Lower leg skin (tissue), 3 donors: Measurements from ENCODE around the gene ERO1A.

Experiments used
- POLR2A ChIP-seq, 2 donors: fragments of 450-650 bp; IDR thresholded peaks; one replicate each; pipeline ENCODE4 v1.6.1; 2016 to 2017; ENCODE audit warnings: antibody characterized with exemption in 2 of 2, mild to moderate bottlenecking in 1 of 2, moderate library complexity in 1 of 2
- TF ChIP-seq, protein P1 (sequence below), 3 donors: fragments of 450-650 bp; IDR thresholded peaks; one replicate each; pipeline ENCODE4 v1.5.1; 2016; ENCODE audit warnings: antibody characterized with exemption in 3 of 3, mild to moderate bottlenecking in 3 of 3, moderate library complexity in 2 of 3

DNA sequence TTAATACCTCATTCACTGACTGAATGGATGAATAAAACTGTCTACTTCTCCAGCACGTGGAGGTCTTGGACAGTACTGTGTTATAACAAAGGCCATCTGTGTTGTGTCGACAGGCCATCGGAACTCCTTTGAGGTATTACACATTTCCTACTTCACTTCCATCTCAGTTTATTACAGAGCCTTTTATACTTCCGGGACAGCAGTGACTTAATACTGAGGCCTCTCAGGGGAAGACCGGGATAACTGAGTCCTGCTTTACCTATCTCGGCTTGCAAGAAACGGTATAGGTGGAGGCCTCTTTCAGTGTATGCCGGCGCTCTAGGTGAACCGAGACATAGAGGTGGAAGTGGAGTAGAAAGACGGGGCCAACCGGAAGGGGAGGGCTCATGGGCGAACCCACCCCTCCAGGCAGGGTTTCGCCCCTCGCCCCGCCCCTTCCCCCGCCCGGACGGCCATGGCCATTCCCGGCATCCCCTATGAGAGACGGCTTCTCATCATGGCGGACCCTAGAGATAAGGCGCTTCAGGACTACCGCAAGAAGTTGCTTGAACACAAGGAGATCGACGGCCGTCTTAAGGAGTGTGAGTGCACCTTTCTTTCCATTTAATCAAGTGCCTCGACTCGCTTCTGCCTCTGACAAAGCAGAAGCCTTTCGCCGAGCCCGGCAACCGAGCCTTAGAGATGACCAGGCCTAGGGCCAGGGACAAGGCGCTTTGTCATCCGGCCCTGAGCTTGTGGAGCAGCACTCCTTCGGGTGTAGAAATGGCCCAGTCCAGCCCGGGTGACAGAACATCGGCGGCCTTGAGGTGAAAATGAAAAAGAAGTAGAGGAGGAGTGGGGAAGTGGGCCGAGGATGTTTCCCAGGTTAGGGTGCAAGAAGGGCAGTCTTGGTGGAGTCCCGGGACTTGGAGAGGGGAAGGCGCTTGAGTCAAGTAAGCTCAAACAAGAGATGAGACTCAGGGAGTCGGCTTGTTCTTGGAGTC, 11.7 kb upstream of the ERO1A start, which contains the start of gene PSMC6:
- TF ChIP-seq, protein P1, sequence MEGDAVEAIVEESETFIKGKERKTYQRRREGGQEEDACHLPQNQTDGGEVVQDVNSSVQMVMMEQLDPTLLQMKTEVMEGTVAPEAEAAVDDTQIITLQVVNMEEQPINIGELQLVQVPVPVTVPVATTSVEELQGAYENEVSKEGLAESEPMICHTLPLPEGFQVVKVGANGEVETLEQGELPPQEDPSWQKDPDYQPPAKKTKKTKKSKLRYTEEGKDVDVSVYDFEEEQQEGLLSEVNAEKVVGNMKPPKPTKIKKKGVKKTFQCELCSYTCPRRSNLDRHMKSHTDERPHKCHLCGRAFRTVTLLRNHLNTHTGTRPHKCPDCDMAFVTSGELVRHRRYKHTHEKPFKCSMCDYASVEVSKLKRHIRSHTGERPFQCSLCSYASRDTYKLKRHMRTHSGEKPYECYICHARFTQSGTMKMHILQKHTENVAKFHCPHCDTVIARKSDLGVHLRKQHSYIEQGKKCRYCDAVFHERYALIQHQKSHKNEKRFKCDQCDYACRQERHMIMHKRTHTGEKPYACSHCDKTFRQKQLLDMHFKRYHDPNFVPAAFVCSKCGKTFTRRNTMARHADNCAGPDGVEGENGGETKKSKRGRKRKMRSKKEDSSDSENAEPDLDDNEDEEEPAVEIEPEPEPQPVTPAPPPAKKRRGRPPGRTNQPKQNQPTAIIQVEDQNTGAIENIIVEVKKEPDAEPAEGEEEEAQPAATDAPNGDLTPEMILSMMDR (IDR thresholded peaks at IDR 0.05): no peak
- TF ChIP-seq POLR2A (IDR thresholded peaks at IDR 0.05): no peak
